ENCODE measurements around the gene SNX19. TPM values are rescaled to one million over a fixed set of nuclear protein-coding genes. Genes with fewer than 3 reads are reported as not detected.

Gene SNX19
- polyA plus RNA-seq, 1 of the 3 experiments (the other 2 are of a cell fraction): 16.6 TPM

GRCh38 chr11:130871616-130872015, 44.7 kb downstream of the SNX19 start (continued):
- TF ChIP-seq, protein P1, sequence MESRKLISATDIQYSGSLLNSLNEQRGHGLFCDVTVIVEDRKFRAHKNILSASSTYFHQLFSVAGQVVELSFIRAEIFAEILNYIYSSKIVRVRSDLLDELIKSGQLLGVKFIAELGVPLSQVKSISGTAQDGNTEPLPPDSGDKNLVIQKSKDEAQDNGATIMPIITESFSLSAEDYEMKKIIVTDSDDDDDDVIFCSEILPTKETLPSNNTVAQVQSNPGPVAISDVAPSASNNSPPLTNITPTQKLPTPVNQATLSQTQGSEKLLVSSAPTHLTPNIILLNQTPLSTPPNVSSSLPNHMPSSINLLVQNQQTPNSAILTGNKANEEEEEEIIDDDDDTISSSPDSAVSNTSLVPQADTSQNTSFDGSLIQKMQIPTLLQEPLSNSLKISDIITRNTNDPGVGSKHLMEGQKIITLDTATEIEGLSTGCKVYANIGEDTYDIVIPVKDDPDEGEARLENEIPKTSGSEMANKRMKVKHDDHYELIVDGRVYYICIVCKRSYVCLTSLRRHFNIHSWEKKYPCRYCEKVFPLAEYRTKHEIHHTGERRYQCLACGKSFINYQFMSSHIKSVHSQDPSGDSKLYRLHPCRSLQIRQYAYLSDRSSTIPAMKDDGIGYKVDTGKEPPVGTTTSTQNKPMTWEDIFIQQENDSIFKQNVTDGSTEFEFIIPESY (IDR thresholded peaks at IDR 0.05; ENCODE audit: borderline replicate concordance, low read depth): no peak
- TF ChIP-seq PBX3 (IDR thresholded peaks at IDR 0.05) (no peak), MAX (IDR thresholded peaks at IDR 0.05; ENCODE audit: low read depth) (no peak), ELF1 (IDR thresholded peaks at IDR 0.05) (no peak), NFIC (IDR thresholded peaks at IDR 0.05; ENCODE audit: borderline replicate concordance) (no peak)
- TF ChIP-seq, protein P2, sequence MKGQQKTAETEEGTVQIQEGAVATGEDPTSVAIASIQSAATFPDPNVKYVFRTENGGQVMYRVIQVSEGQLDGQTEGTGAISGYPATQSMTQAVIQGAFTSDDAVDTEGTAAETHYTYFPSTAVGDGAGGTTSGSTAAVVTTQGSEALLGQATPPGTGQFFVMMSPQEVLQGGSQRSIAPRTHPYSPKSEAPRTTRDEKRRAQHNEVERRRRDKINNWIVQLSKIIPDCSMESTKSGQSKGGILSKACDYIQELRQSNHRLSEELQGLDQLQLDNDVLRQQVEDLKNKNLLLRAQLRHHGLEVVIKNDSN (IDR thresholded peaks at IDR 0.05; ENCODE audit: borderline replicate concordance, low read depth): no peak

DNA sequence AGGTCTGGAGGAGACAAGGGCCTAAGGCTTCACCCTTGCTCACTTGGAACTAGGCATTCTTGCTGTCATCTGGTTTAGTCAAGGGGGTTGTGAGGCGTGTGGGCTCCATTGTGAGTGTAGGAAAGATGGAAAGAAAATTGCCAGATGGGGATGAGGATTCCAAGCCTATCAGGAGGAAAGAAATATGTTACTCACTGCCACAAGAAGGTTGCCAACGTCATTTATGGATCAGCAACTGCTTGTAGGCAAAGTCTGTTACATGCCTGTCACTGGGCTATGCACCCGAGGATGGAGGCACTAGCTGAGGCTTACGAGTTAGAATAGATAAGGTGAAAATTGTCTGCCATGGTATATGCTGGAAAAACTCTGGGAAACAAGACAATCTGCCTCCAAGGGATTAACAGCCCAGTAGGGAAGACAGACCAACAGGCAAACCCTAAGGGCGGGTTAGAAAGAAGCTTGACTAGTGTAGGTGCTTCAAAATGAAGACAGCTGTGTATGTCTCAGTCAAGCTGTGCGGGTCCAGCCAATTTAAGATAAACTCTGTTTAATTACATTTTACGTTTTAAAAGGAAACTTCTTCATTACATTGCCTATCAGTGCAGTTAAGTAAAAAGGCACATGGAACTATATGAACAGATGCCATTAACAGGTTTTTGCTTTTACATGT, 47.4 kb downstream of the SNX19 start:
- Histone ChIP-seq H3K27ac (ENCODE audit: low read depth in 2 of 2, low read length in 1 of 2) (no peak overlapping the region), H3K9me2 (no peaks in the 10 kb centered on the region), H3K79me2 (ENCODE audit: insufficient read depth) (no peaks in the 10 kb centered on the region), H3F3A (replicated peaks; ENCODE audit: insufficient read depth) (peaks cover 1% of the 10 kb centered on the region), H3K9me3 (no peaks in the 10 kb centered on the region), H3K27me3 (ENCODE audit: insufficient read depth) (no peaks in the 10 kb centered on the region), H3K4me1 (ENCODE audit: control insufficient read depth in 1 of 2, insufficient read depth in 2 of 2, low read depth in 1 of 2, low read length in 1 of 2) (no peaks in the 10 kb centered on the region), H2AFZ (ENCODE audit: low read depth) (no peak overlapping the region), H3K4me3 (ENCODE audit: low read depth in 2 of 2, low read length in 1 of 2) (no peak overlapping the region), H3K4me2 (no peak overlapping the region), H4K20me1 (ENCODE audit: insufficient read depth) (no peaks in the 10 kb centered on the region), H3K36me3 (replicated peaks in 1 of 2; ENCODE audit: control insufficient read depth in 1 of 2, insufficient read depth in 2 of 2, low read length in 1 of 2) (peaks cover 22 to 34% of the 10 kb centered on the region in 2 experiments), H3K9ac (no peak overlapping the region)
- WGBS (ENCODE audit: low lambda C conversion rate): 79% methylated on average over 7 of the region's 7 CpGs
- CTCF ChIA-PET: interaction anchor here (0.8 to 25.0 kb wide), 3 partner anchors 12 to 433 kb away, joined by 3 to 747 read pairs (median 6); partner anchors contain the start of genes ADAMTS15 and ADAMTS8
- no peak for TF ChIP-seq GATA2 (CRISPR knock-in tag; IDR thresholded peaks at IDR 0.05)
- no peak for TF ChIP-seq FOXJ3 (CRISPR knock-in tag; IDR thresholded peaks at IDR 0.05)
- no peak for TF ChIP-seq TEAD4 (IDR thresholded peaks at IDR 0.05; ENCODE audit: borderline replicate concordance, insufficient read depth)
- TF ChIP-seq TCF12 (IDR thresholded peaks at IDR 0.05): no peak
- TF ChIP-seq SMC3 (IDR thresholded peaks at IDR 0.05; ENCODE audit: low read depth, low read length): no peak
- TF ChIP-seq MEF2A (IDR thresholded peaks at IDR 0.05; ENCODE audit: borderline replicate concordance, low read depth): no peak
- no peak for TF ChIP-seq MXI1 (IDR thresholded peaks at IDR 0.05; ENCODE audit: low read depth, low read length)
- TF ChIP-seq NRF1 (IDR thresholded peaks at IDR 0.05; ENCODE audit: low read depth, low read length): no peak
- no peak for TF ChIP-seq RCOR1 (IDR thresholded peaks at IDR 0.05; ENCODE audit: low read length)
- no peak for TF ChIP-seq POLR2AphosphoS5 (IDR thresholded peaks at IDR 0.05; ENCODE audit: low read depth, low read length)
- no peak for TF ChIP-seq TAF1 (IDR thresholded peaks at IDR 0.05; ENCODE audit: borderline replicate concordance, low read depth, low read length)
- no peak for TF ChIP-seq JUND (IDR thresholded peaks at IDR 0.05)
- TF ChIP-seq YY1 (IDR thresholded peaks at IDR 0.05; ENCODE audit: low read depth): no peak
- TF ChIP-seq, protein P3, sequence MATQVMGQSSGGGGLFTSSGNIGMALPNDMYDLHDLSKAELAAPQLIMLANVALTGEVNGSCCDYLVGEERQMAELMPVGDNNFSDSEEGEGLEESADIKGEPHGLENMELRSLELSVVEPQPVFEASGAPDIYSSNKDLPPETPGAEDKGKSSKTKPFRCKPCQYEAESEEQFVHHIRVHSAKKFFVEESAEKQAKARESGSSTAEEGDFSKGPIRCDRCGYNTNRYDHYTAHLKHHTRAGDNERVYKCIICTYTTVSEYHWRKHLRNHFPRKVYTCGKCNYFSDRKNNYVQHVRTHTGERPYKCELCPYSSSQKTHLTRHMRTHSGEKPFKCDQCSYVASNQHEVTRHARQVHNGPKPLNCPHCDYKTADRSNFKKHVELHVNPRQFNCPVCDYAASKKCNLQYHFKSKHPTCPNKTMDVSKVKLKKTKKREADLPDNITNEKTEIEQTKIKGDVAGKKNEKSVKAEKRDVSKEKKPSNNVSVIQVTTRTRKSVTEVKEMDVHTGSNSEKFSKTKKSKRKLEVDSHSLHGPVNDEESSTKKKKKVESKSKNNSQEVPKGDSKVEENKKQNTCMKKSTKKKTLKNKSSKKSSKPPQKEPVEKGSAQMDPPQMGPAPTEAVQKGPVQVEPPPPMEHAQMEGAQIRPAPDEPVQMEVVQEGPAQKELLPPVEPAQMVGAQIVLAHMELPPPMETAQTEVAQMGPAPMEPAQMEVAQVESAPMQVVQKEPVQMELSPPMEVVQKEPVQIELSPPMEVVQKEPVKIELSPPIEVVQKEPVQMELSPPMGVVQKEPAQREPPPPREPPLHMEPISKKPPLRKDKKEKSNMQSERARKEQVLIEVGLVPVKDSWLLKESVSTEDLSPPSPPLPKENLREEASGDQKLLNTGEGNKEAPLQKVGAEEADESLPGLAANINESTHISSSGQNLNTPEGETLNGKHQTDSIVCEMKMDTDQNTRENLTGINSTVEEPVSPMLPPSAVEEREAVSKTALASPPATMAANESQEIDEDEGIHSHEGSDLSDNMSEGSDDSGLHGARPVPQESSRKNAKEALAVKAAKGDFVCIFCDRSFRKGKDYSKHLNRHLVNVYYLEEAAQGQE (IDR thresholded peaks at IDR 0.05; ENCODE audit: low read depth, low read length): no peak
- POLR2A ChIA-PET: no interaction called here
- DNase-seq: no peak

Measured in SK-N-SH (cell line).